Measurements from ENCODE around the gene CC2D2B.
"Not testable (repeated sequence)": the region's sequence is repeated elsewhere in the genome, so short reads cannot be mapped to it uniquely, and the experiment has no call there.

DNA sequence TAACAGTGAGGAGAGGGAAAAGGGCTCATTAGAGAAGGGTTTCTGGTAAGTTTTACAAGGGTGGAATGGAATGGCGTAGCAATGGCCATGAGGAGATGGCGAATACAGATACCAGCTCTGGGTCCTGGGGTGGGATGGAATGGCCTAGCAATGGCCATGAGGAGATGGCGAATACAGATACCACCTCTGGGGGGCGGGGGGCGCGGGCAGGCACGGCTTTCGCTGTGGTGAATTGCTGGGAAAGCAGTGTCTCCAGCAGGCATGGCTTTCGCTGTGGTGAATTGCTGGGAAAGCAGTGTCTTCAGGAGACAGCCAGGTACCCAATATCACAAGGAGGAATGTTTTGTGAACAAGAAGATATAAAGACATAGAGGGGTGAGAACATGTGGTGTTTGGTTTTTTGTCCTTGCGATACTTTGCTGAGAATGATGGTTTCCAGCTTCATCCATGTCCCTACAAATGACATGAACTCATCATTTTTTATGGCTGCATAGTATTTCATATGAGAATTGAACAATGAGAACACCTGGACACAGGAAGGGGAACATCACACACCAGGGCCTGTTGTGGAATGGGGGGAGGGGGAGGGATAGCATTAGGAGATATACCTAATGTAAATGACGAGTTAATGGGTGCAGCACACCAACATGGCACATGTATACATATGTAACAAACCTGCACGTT, 1.7 kb upstream of the CC2D2B start:
- TF ChIP-seq CTCF (conservative IDR thresholded peaks at IDR 0.05; ENCODE audit: low read length); EZH2phosphoT487 (IDR thresholded peaks at IDR 0.05; ENCODE audit: borderline replicate concordance, low read depth, low read length): not testable (repeated sequence)
